EH (cell line): Measurements from ENCODE around the gene CHAT.

Experiments
- DNase-seq: peaks from one replicate; pipeline ENCODE4 v3.0.0-alpha.2; 2015; ENCODE audit warnings: low read depth

CHAT gene

DNA sequence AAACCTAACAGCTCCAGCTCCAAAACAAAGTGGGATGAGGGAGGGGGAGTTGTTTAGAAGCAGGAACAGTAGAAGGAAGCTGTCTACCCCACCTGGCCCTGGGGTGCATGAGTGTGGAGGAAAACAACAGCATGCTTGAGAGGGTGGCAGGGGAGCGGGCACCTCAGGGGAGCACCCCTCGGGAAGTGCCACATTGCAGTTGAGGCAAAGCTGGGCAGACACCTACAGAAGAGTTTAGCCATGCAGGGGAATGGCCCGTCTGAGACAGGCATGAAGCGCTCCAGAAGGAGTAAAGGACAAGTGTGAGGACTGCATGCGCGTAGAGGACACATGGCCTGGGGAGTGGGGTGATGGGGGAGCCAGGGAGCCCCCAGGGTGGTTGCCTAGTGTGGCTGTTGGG lies 18.1 kb downstream of the CHAT start:
- no peak for DNase-seq

DNA sequence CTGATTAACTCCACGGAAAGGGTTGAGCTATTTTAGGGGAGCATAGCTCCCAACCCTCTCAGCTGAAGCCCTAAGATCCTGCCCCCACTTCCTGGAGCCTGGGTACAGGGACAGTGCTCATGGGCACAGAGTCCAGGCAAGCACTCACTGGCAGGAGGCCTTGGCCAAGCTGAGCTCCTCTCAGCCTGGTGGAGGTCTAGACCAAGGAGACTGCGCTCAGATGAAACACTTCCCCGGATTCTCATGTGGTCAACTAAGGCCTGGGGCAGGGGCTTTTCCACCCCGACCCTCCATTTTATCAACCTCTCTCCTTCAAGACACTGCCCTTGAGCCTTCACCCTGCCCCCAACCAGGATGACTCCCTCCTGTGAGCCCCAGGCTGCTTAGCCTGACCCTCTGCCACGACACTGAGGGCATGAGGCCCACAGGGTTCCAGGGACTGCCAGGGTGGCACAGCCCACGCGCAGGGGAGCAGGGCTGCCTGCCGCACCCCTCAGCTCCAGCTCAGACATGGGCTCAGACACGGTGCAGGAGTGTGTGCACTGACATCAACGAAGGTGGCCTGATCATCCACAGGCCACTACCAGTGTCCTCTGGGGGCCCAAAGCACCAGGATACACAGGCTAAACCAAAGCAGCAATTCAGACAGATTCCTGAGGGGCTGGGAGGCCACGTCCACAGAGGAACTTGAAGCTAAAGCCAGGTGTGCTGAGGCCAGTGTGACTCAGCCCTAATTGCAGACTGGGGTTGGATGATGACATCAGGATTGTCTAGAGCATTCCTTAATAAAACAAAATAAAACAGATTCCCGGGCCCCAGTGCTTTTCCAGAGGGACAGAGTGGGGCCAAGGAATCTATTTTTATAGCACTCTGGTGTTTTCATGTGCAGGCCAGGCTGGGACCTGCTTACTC lies 18.8 kb downstream of the CHAT start:
- no peak for DNase-seq

DNA sequence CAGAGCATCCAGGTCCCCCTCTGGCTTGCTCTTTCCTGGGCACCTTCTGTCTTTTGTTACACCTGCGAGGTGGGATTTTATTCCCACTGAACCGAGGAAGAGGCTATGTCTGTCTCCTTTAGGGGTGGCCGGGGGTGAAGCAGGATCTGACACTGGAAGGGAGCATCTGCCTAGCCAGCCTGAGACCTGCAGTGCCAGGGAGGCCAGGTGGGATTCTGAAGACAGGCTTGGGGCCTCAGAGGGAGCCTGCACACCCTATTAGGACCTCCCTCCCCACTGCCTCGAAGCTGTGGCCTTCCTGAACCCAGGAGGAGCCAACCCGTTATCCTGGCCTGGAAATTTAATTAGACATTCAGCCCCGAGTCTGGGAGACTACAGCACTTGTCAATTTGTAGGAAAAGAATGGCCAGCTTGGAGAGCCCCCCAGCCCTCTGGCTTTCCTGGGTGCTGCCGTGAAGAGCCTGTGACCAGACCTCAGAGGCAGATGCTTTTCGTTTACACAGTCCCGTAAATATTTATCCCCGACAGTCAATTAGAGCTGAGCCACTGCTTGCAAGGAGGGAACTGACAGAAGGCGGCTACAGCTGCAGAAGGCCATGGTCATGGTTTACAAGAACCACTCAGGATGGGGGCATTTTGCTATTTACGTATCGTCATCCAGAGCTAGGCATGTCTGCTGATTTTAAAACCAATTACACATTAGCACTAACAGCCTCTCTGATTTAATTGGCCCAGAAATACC lies 19.7 kb downstream of the CHAT start:
- no peak for DNase-seq

DNA sequence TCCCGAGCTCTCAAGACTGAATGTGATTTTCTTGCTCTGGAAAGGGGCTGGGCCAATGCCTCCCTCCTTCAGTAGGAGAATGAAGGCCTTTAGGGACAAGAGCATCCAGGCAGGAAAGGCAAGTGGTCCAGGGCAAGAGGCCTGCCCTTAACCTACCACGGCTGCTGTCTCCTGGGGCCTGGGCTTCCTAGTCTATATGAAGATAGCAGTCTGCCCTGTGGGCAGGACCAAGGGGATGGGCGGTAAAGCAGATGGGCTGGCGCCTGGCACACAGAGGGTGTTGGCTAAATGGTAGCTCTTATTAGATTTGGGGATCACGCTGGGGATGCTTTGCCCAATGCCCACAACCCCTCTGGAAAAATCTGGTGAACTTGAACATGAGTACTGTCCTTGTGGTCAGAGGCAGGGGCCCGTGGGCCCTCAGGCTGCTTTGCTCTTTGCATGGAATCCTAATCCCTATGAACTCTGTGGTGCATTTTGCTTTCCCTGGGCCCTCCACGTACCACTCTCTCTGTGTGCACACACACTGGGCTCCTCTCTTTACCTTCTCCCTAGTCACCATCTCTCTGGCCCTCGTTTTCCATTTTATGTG lies 20.3 kb downstream of the CHAT start:
- no peak for DNase-seq

DNA sequence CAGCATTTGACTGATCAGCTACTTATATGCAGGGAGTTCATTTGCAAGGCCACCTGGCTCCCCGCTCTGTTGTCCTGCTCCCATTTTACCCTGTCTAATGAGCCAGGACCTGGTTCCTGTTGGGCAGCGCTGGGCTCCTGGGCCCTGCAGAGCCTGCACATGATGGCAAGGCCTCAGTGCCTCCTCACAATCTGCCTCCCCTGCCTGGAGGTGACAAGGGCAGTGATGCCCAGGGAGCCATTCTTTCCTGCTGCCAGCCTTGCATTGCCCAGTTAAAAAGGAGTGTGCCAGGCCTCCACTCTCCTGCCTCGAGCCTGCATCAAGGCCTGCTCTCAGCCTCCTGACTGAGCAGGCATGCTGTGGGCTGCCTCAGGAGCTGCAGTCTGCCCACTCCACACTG lies 28.5 kb downstream of the CHAT start:
- no peak for DNase-seq

DNA sequence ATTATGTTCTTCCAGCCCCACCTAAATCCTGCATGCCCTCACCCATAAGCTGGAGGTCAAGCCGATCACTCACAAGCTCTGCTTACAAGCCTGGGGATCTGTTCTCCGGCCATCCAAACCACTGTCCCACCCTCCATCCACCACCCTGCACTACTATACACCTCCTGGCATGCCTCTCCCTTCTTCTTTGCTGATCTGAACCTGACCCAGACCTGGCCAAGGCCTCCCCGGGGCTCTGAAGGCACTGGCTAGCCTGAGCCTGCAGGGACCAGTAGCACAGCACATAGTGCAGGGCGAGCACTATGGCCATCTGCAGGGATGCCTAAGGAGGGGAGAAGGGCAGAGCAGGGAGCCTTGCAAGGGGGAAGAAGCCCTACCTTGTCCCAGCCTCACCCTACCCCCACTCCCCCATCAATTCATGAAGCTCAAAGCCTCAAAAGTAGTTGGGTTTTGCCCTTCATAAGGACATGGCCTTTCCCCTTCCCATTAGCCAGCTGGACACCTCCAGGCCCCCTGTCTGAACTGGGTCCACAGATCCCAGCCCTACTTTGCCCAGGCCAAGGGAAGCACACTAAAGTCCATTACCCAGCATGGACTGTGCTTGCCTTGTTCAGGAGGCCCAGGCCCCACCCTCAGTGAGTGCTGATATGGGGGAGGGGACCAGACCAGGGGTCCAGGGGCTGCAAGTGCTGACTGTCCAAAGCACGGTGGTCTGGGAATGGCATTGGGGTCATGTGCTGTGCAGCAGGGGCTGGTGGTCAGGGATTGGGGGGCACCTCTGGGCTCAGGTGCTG lies 29.6 kb downstream of the CHAT start:
- no peak for DNase-seq

DNA sequence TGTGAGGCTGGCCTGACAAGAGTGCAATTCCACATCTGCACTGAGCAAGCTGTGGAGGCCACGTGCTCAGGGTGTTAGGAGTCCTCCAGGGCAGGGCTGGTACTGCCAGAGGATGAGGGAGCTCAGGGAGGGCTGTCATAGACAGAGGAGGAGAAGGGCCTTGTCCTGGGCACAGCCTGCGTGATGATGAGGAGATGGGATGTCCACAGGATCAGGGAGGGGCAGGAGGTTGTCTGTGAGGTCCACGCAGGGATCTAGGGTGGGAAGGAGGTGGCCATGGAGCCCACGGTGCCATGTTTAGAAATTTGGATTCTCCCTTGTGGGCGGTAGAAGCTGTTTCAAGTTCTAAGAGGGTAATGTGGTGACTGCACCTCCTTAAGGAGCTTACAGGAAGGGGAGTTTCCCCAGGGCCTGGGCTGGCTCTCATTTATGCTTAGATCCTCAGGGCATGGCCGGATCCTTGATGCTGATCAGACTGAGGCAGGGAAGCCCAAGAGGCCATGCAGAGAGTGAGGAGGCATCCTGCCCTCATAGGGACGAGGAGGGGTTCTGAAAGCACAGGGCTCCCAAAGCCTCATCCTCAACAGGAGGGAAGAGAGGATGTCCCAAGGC lies 30.3 kb downstream of the CHAT start:
- no peak for DNase-seq

DNA sequence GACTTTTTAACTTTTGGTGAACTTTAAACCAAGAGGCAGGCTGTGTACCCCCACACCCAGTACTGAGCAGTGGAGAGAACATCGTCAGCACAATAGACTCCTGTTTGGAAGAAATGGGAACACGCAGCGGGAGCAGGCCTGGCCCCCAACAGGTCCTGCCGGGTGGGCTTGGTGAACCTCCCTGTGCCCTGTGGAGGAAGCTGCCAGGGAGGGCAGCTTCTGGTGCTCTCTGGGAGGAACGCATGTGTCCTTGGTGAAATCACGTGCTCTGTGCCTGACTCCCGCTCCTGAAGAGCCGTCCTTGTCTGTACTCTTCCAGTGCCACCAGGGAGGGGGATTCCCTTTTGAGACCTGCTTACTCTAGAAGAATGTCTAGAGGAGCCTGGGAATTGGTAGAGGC lies 31.6 kb downstream of the CHAT start:
- DNase-seq, result no peak

DNA sequence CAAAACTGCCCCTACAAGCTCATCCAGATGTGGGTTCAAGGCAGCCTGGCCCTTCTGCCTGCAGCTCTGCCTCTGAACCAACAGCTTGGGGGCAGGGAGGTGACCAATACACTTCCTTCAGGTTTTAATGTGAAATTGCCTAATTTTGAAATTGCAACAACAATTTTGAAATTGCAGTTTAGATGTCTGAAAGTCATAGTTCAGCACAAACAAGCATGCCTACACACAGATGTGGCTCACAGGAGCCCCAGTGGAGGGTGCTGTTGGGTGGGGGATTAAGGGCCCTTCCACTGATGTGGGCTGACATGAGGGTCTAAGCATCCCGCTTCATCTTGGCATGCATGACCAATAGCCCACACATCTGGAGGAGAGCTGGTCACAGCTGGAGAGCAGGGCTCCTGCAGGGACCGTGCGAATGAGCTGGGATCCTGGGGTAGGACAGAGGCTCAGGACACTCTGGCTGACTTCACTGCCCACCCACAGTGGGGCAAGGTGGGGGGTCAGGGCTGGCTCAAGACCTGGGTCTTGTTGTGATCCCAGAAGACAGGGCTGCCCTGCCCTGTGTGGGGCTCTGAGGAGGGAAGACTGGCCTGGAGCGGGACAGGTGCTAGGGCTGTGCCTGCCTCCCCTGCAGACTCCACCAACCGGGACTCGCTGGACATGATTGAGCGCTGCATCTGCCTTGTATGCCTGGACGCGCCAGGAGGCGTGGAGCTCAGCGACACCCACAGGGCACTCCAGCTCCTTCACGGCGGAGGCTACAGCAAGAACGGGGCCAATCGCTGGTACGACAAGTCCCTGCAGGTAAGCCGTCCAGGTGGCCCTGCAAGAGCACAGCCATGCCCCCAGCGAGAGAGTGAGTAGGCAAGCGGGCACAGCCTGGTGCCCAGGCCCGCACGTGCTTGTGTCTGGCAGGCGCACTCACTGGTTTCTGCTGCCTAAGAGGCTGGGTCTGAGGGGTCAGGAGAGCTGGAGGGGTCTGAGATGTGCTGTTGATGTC lies 32.3 kb downstream of the CHAT start:
- no peak for DNase-seq

DNA sequence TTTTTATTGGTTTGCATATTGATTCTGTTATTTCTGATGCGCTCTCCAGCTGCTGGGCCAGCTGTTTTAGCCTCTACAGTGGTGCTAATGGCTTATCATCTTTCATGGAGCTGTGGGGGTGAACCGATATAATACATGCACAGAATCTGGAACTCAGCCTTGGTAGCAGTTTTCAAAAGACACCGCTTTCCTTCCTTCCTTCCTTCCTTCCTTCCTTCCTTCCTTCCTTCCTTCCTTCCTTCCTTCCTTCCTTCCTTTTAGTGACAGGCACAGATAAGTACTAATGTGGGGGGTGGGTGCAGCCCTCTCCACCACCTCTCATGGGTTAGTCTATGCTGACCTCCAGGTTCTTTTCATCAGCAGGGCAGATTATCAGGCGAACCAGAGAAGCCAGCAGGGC lies 33.7 kb downstream of the CHAT start:
- no peak for DNase-seq

DNA sequence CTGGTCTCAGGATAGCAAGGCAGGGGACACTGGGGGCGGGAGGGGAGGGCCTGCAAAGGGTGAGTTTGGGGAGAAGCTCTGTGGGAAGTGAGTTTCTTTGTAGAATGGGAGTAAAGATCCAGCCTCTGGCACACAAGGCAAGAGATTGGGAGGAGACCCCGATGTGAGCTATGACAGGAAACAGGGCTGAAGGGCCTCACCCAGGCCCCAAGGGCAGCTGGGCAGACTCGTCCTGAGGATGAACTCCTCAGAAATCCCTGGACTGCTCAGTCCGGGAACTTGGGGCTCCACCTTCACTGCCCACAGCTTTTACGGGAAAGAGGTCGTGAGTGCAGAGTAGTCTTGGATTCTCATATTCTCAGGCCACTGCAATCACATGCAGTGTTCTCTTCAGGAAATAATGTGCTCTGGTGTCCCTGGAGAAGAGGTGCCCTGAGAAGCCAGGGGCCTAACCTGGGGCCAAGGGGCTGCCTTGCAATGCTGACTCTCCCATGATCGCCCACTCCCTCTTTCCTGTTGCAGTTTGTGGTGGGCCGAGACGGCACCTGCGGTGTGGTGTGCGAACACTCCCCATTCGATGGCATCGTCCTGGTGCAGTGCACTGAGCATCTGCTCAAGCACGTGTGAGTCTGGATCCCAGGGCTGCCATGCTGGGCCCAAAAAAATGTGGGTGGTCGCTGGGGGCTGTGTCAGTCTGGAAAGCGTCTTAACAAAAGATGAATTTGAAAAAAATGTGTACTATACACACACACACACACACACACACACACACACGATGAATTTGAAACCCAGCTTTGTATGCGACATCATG lies 34.4 kb downstream of the CHAT start:
- DNase-seq, result no peak

DNA sequence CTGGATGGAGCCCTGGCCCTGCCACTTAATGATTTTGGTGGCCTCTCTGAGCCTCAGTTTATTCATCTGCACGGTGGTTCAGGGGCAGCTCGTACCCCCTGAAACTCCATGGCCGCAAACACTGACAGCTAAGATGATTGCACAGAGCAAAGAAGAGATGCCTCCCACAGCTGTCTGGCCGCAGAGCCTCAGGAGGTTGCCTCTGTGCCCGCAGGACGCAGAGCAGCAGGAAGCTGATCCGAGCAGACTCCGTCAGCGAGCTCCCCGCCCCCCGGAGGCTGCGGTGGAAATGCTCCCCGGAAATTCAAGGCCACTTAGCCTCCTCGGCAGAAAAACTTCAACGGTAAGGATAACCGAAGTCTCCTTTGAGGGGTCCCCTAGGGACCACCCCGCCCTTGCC lies 35.5 kb downstream of the CHAT start:
- DNase-seq, result peak; percentile 26

DNA sequence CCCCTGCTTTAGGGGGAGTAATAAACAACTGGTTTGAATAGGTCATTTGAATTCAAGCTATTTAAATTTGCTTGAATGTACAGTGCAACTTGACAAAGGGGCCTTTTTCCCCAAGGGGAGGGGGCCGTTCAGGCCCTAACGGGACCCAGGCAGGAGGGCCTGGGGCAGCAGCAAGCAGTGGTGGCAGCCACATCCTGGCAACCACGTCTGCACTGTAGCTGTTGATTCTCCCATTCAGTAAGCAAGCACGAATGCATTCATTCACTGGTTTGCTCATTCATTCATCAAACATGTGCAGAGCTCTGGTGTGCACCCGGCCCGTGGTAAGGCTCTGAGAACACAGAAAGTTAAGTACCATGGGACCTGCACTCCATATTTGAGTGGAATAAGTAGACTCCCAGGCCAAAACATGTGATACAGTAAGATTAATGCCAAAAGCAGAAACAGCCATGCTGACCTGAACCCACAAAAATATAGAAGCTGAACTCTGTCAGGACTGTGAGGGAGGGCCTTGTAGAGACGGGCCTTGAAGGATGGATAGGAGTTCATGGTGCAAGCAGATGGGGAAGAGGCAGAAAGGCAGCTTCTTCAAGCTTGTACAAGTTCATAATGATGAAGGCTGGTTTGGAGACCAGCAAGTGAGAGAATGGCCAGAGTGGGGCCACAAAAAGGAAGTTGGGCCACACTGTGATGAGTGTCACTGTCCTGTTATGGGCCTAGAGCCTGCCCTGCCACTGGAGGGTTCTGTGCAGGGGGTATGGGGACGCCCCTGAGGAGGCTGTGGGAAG lies 36.3 kb downstream of the CHAT start:
- DNase-seq, result no peak

DNA sequence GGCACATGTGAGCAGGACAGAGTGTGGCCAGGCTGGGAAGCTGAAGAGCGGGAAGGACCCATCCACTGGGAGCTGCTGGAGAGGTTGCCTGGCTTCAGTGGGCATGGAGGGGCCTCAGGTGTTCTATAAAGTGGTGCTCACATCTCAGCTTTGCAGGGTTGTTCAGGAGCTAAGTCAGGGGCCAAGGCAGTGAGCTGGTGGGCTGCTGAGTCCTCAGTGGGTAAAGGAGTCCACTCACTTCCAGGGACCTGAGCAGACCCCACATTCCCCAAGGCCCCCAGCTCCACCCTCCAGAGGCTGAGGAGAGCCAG lies 36.8 kb downstream of the CHAT start:
- DNase-seq, result no peak

DNA sequence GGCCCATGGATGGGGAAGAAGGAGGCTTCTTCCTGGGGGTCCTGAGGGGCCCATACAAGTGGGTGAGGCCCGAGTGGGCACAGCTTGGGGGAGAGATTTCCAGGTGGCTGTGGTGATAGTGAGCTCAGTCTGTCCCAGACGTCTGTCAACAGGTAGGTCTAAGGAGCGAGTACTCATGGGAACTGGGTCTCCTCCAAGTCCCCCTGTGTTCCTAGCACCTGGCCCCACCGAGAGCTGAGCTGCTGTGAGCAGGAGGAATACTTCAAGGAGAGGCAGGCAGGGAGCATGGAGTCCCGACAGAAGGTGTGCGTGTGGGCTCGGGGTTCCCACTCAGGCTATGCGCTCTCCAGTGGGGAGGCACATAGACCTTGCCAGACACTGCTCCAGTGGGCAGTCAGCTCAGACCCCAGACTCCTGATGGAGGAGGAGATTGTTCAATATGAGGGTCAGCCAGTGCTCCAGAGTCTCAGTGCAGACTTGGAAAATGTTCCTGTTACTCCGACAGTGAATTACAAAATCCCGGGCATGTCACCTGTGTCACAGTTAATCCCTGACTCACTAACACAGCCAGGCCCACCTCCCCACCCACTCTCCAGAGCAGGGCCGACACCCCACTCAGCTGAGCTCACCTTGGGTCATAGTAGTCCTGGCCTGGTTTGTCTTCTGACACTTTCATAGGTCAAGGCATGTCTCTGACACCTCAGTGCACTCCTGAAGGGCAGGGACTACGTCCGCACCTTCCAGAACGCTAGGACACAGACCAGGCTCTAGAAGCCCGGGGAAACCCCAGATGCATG lies 37.4 kb downstream of the CHAT start:
- no peak for DNase-seq

DNA sequence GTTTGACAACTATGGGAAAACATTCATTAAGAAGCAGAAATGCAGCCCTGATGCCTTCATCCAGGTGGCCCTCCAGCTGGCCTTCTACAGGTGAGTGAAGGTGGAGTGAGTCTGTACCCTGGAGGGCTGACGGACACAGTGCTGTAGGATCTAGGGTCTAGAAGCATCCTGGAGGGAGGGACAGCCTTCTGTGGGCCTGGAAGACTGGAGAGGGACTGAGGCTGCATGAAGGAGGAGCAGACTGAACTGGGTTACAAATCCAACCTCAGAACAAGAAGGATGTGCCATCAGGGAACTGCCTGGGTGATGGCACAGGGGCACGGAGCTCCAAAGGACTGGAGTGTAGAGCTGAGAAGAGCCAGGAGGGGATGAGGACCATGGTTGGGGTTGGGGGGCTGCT lies 38.1 kb downstream of the CHAT start:
- no peak for DNase-seq

DNA sequence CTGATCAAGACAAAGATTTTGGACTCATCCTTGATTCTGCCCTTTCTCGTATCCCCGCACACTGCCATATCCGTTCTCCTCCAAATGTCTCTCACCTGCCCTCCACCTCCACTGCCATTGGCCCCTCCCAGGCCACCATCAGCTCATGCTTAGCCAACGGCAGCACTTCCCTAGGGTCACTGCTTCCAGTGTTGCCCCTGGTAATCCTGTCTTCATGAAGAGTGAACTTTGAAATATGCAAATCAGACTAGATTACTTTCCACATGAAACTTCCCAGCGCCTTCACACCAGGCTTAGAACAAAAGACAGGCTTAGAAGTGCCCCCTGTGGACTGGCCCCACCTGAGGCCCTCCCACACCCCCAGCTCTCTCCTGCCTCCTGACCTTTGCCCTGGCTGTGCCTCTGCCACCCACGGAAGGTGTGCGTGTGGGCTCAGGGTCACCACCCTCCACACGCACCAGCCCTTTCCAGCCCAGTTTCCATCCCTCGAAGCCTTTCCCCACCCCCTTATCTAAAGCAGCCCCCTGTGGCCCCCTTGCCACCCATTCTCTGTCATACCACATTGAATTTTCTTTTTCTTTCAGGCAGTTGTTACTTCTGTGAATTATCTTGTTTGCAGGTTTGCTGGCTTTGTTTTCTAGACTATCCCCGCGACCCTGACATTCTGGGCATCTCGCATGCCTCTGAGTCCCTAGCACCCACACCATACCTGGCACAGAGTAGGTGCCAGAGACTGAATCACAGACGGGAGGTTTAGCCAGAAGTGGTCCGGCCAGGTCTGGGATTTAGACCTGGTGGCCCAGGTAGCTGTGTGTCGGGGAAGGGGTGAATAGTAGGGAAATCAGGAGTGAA lies 38.8 kb downstream of the CHAT start:
- DNase-seq, result no peak
